Measurements from ENCODE around the gene ABCD4. TPM values are rescaled to one million over a fixed set of nuclear protein-coding genes. Genes with fewer than 3 reads are reported as not detected.

The ABCD4 gene
- total and polyA plus RNA-seq, 2 of the 4 experiments (the other 2 are of a cell fraction) = 12.2 to 20.4 TPM

- no peak overlapping the region for H3K56ac ChIP-seq (ENCODE audit: extremely low read depth, insufficient read depth, low read length)
- H4K91ac ChIP-seq (ENCODE audit: insufficient read depth, low read depth, low read length) = no peak overlapping the region
- no peak overlapping the region for H3K9ac ChIP-seq (ENCODE audit: low read depth, low read length)
- in situ Hi-C loops (cut with MboI; ENCODE audit: low sequenced_read_pairs) = no loop called here
- H3K4me2 ChIP-seq (ENCODE audit: low read depth, low read length) = no peak overlapping the region
- CTCF ChIA-PET = interaction anchor here (1.0 kb wide), 1 partner anchor 11 kb away, joined by 3 read pairs; the partner anchor contains the start of gene ABCD4
- H2BK5ac ChIP-seq (ENCODE audit: low read depth, low read length, poor library complexity, severe bottlenecking) = no peak overlapping the region
- peaks cover 32% of the 10 kb centered on the region for H3K27me3 ChIP-seq (ENCODE audit: control insufficient read depth, insufficient read depth, low read length)
- H4K8ac ChIP-seq (ENCODE audit: low read depth in 2 of 2, low read length in 2 of 2) = no peak overlapping the region
- no peak overlapping the region for H3K4me3 ChIP-seq (ENCODE audit: insufficient read depth, low read depth, low read length)
- POLR2A ChIA-PET (ENCODE audit: unreplicated experiment) = interaction anchor here (1.0 kb wide), 1 partner anchor 11 kb away, joined by 3 read pairs; the partner anchor contains the start of gene ABCD4
- no peaks in the 10 kb centered on the region for H3K4me1 ChIP-seq (ENCODE audit: control insufficient read depth, insufficient read depth, low read length)
- H3K18ac ChIP-seq (ENCODE audit: low read depth, low read length) = no peak overlapping the region
- dilution Hi-C loops (cut with HindIII; ENCODE audit: low sequenced_read_pairs, unreplicated experiment) = no loop called here
- no peak overlapping the region for H2AK9ac ChIP-seq (replicated peaks; ENCODE audit: low read depth, low read length, poor library complexity)
- H3K23ac ChIP-seq (ENCODE audit: low read depth, low read length) = no peak overlapping the region
- H2AK5ac ChIP-seq (ENCODE audit: low read depth, low read length) = no peak overlapping the region
- ATAC-seq (ENCODE audit: low read depth) = no peak
- no CpG with 5 or more reads among the region's 5 CpGs for WGBS, 2 experiments (ENCODE audit: extremely low coverage in 2 of 2, insufficient read length in 1 of 2)
- no peak for DNase-seq
- H4K5ac ChIP-seq (ENCODE audit: low read depth, low read length) = no peak overlapping the region
- no peaks in the 10 kb centered on the region for H3K79me1 ChIP-seq (ENCODE audit: low read depth in 1 of 2, low read length in 2 of 2)
- H3K27ac ChIP-seq (ENCODE audit: insufficient read depth, low read length) = no peak overlapping the region
- H3K9me3 ChIP-seq (ENCODE audit: control insufficient read depth, insufficient read depth, low read length) = no peaks in the 10 kb centered on the region
- no peak overlapping the region for H2BK20ac ChIP-seq (ENCODE audit: low read depth, low read length)
- H2BK15ac ChIP-seq (ENCODE audit: low read depth, low read length) = no peak overlapping the region
- no peaks in the 10 kb centered on the region for H4K20me1 ChIP-seq (ENCODE audit: insufficient read depth, low read length)
- H3K4ac ChIP-seq (ENCODE audit: low read depth, low read length) = no peak overlapping the region
- H3K36me3 ChIP-seq (ENCODE audit: control insufficient read depth, insufficient read depth, low read length) = no peaks in the 10 kb centered on the region
- no peak for TF ChIP-seq MAZ (IDR thresholded peaks at IDR 0.05; ENCODE audit: borderline replicate concordance, low read depth, low read length)
- H2BK120ac ChIP-seq (ENCODE audit: low read depth, low read length) = no peak overlapping the region
- no peaks in the 10 kb centered on the region for H3K9me1 ChIP-seq (ENCODE audit: insufficient read depth, low read length)
- intact Hi-C loops (cut with micrococcal nuclease) = no loop called here
- H2AFZ ChIP-seq (replicated peaks; ENCODE audit: low read length, poor library complexity) = no peak overlapping the region
- H3K14ac ChIP-seq (replicated peaks; ENCODE audit: low read depth, low read length) = no peak overlapping the region
- BruUV-seq (replicated peaks) = no TSS peak
Measured at GRCh38 chr14:74313601-74314000, 10.9 kb upstream of the ABCD4 start.

All from IMR-90 (cell line).